Measurements from ENCODE around the gene NTM. TPM values are rescaled to one million over a fixed set of nuclear protein-coding genes. Genes with fewer than 3 reads are reported as not detected.

Gene NTM
- total RNA-seq, 1 experiment from 2014 or later: 9.9 TPM

DNA sequence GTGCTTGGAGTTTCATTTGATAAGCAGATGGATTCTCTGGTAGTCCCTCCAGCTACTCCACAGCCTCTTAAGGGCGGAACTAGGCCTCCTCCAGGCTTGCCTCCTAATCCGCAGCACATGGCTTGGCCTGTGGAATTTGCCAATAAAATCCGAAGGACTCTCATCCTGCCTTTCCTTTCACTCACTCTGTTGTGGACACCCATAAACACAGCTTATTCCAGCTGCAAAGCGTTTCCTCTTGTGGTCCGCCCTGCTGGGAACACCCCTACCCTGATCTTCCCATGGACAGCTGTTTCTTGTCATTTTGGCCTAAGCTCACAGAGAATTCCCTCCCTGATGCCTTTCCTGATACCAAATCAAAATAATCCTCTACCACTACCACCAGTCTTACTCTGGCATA is 546.2 kb downstream of the NTM start:
- Histone ChIP-seq H2AK5ac (ENCODE audit: insufficient read length, low read length) (no peak overlapping the region), H3T11ph (ENCODE audit: low read length) (no peak overlapping the region), H2BK12ac (ENCODE audit: insufficient read length, low read depth, low read length) (no peak overlapping the region), H3K23me2 (ENCODE audit: insufficient read length, low read depth, low read length, poor library complexity, severe bottlenecking) (no peaks in the 10 kb centered on the region), H2BK5ac (ENCODE audit: insufficient read length, low read length) (no peak overlapping the region), H3K56ac (ENCODE audit: insufficient read length, low read depth, low read length) (no peak overlapping the region), H4K91ac (ENCODE audit: insufficient read length, low read depth, low read length) (no peak overlapping the region), H2AFZ (ENCODE audit: low read length) (no peak overlapping the region), H3K9ac (ENCODE audit: extremely low read depth, insufficient read length, low read length) (no peak overlapping the region), H4K5ac (ENCODE audit: insufficient read length, low read depth, low read length) (no peak overlapping the region), H3K27ac (ENCODE audit: insufficient read length, low read depth, low read length) (no peak overlapping the region), H3K14ac (ENCODE audit: insufficient read depth, low read length) (no peak overlapping the region), H3K79me1 (ENCODE audit: insufficient read depth, low read depth, low read length, poor library complexity, severe bottlenecking) (no peaks in the 10 kb centered on the region), H3K4me1 (ENCODE audit: insufficient read depth, low read length) (no peaks in the 10 kb centered on the region; the same call in 1 of the 2 replicates), H3K27me3 (ENCODE audit: insufficient read depth, low read length) (no peaks in the 10 kb centered on the region), H2BK20ac (ENCODE audit: low read depth, low read length, poor library complexity, severe bottlenecking) (no peak overlapping the region), H3K18ac (ENCODE audit: insufficient read length, low read depth, low read length) (no peak overlapping the region), H4K20me1 (ENCODE audit: control insufficient read depth, insufficient read depth, insufficient read length) (no peaks in the 10 kb centered on the region), H3K23ac (ENCODE audit: insufficient read length, low read depth, low read length) (no peak overlapping the region), H3K4me2 (ENCODE audit: insufficient read depth, insufficient read length, low read length) (no peak overlapping the region), H3K79me2 (ENCODE audit: insufficient read depth, low read length) (no peaks in the 10 kb centered on the region), H3K4ac (ENCODE audit: low read depth, low read length) (no peak overlapping the region), H4K8ac (replicated peaks; ENCODE audit: insufficient read length, low read depth, low read length) (no peak overlapping the region), H2BK120ac (ENCODE audit: low read depth, low read length, poor library complexity, severe bottlenecking) (no peak overlapping the region), H3K9me3 (ENCODE audit: control insufficient read depth, low read depth, low read length) (no peaks in the 10 kb centered on the region), H2BK15ac (ENCODE audit: low read depth, low read length) (no peak overlapping the region)
- Mint-ChIP-seq H3K27me3 (ENCODE audit: low read depth) (peaks cover 21% of the 10 kb centered on the region), H3K36me3 (ENCODE audit: insufficient read depth in 1 of 3, low read depth in 3 of 3) (peaks cover 0 to 11% (median 0%) of the 10 kb centered on the region in 3 experiments; a peak in 3 of 7 replicates), H3K27ac (no peak overlapping the region; a peak in 1 of 7 replicates), H3K4me1 (peaks cover 15 to 29% of the 10 kb centered on the region in 2 experiments), H3K4me3 (no peak overlapping the region), H3K9me3 (no peaks in the 10 kb centered on the region)
- WGBS (ENCODE audit: extremely low coverage, insufficient read length, low lambda C conversion rate): no CpG with 5 or more reads among the region's 5 CpGs
- TF ChIP-seq, protein P1, sequence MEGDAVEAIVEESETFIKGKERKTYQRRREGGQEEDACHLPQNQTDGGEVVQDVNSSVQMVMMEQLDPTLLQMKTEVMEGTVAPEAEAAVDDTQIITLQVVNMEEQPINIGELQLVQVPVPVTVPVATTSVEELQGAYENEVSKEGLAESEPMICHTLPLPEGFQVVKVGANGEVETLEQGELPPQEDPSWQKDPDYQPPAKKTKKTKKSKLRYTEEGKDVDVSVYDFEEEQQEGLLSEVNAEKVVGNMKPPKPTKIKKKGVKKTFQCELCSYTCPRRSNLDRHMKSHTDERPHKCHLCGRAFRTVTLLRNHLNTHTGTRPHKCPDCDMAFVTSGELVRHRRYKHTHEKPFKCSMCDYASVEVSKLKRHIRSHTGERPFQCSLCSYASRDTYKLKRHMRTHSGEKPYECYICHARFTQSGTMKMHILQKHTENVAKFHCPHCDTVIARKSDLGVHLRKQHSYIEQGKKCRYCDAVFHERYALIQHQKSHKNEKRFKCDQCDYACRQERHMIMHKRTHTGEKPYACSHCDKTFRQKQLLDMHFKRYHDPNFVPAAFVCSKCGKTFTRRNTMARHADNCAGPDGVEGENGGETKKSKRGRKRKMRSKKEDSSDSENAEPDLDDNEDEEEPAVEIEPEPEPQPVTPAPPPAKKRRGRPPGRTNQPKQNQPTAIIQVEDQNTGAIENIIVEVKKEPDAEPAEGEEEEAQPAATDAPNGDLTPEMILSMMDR (conservative IDR thresholded peaks at IDR 0.05): no peak
- no peak for DNase-seq
